HCT116 (cell line): ENCODE results near the gene SYNRG.

Experiments
- EZH2phosphoT487 ChIP-seq: fragments of 200-600 bp; IDR thresholded peaks from 2 replicates; pipeline ENCODE4 v1.6.1; 2018; ENCODE audit warnings: antibody characterized with exemption, borderline replicate concordance
- JUND ChIP-seq: IDR thresholded peaks from 2 replicates; pipeline ENCODE4 v1.6.1; 2012
- POLR2A ChIP-seq: IDR thresholded peaks from 2 replicates; pipeline ENCODE4 v1.7.0; 2011; ENCODE audit warnings: borderline replicate concordance; ENCODE audit not compliant: insufficient read depth, insufficient read length; ENCODE audit errors: extremely low read depth
- POLR2AphosphoS5 ChIP-seq: IDR thresholded peaks from 2 replicates; pipeline ENCODE4 v1.6.1; 2011; ENCODE audit warnings: mild to moderate bottlenecking, low read depth, low read length, moderate library complexity
- SP1 ChIP-seq: IDR thresholded peaks from 2 replicates; pipeline ENCODE4 v1.6.1; 2012; ENCODE audit warnings: low read depth
- YY1 ChIP-seq: IDR thresholded peaks from 2 replicates; pipeline ENCODE4 v1.6.1; 2011; ENCODE audit warnings: low read length, low read depth, moderate library complexity, mild to moderate bottlenecking; ENCODE audit not compliant: insufficient replicate concordance; ENCODE audit errors: extremely low read depth
- ZNF274 ChIP-seq: fragments of 200-500 bp; sonication (Bioruptor generic); IDR thresholded peaks from 2 replicates; pipeline ENCODE4 v1.6.1; 2014; ENCODE audit warnings: mild to moderate bottlenecking, low read depth, low read length, inconsistent platforms
- TF ChIP-seq, protein P1 (sequence below), 3 experiments: fragments of 200-600 bp in 1 of 3; sonication (generic) in 1 of 3; IDR thresholded peaks in 2 of 3; conservative IDR thresholded peaks in 1 of 3; 2 replicates each; pipeline ENCODE4 v1.5.1; 2012 to 2017; ENCODE audit warnings: low read depth in 2 of 3, low read length in 2 of 3, antibody characterized with exemption in 1 of 3, borderline replicate concordance in 1 of 3, control low read depth in 1 of 3, mild to moderate bottlenecking in 1 of 3, mixed read lengths in 1 of 3, mixed run types in 1 of 3, moderate library complexity in 1 of 3; ENCODE audit not compliant: insufficient read depth in 1 of 3
- TF ChIP-seq, protein P2 (sequence below): IDR thresholded peaks from 2 replicates; pipeline ENCODE4 v1.6.1; 2011; ENCODE audit warnings: mild to moderate bottlenecking, low read length, moderate library complexity; ENCODE audit not compliant: insufficient replicate concordance; ENCODE audit errors: extremely low read depth
- TF ChIP-seq, protein P3 (sequence below): IDR thresholded peaks from 2 replicates; pipeline ENCODE4 v1.6.1; 2012
- TF ChIP-seq, protein P4 (sequence below): IDR thresholded peaks from 2 replicates; pipeline ENCODE4 v1.6.1; 2012; ENCODE audit warnings: low read depth
- TF ChIP-seq, protein P5 (sequence below): IDR thresholded peaks from 2 replicates; pipeline ENCODE4 v1.6.1; 2012

DNA sequence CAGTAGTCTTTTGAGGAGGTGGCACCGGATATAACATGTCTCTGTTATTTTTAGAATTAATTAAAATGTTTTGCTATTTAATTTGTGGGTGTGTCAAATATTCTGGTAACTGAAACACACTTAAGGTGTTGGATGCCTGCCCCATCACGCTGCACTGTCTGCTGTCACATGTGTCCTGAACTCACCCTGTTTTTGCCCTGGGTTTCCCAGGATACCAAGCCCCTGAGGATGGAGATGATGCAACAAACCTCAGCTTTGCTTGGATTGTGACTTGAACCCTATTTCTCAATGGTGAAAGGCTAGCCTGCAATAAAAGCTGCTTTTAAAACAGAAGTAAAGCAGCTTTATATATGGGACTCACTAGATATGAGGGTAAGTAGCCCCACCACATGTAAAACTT lies 131.0 kb downstream of the SYNRG start:
- TF ChIP-seq, protein P1, sequence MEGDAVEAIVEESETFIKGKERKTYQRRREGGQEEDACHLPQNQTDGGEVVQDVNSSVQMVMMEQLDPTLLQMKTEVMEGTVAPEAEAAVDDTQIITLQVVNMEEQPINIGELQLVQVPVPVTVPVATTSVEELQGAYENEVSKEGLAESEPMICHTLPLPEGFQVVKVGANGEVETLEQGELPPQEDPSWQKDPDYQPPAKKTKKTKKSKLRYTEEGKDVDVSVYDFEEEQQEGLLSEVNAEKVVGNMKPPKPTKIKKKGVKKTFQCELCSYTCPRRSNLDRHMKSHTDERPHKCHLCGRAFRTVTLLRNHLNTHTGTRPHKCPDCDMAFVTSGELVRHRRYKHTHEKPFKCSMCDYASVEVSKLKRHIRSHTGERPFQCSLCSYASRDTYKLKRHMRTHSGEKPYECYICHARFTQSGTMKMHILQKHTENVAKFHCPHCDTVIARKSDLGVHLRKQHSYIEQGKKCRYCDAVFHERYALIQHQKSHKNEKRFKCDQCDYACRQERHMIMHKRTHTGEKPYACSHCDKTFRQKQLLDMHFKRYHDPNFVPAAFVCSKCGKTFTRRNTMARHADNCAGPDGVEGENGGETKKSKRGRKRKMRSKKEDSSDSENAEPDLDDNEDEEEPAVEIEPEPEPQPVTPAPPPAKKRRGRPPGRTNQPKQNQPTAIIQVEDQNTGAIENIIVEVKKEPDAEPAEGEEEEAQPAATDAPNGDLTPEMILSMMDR (IDR thresholded peaks at IDR 0.05 in 2 of 3, conservative IDR thresholded peaks at IDR 0.05 in 1 of 3; ENCODE audit: borderline replicate concordance in 1 of 3, insufficient read depth in 1 of 3, low read depth in 2 of 3, low read length in 2 of 3): no peak
- TF ChIP-seq, protein P2, sequence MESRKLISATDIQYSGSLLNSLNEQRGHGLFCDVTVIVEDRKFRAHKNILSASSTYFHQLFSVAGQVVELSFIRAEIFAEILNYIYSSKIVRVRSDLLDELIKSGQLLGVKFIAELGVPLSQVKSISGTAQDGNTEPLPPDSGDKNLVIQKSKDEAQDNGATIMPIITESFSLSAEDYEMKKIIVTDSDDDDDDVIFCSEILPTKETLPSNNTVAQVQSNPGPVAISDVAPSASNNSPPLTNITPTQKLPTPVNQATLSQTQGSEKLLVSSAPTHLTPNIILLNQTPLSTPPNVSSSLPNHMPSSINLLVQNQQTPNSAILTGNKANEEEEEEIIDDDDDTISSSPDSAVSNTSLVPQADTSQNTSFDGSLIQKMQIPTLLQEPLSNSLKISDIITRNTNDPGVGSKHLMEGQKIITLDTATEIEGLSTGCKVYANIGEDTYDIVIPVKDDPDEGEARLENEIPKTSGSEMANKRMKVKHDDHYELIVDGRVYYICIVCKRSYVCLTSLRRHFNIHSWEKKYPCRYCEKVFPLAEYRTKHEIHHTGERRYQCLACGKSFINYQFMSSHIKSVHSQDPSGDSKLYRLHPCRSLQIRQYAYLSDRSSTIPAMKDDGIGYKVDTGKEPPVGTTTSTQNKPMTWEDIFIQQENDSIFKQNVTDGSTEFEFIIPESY: no peak
- TF ChIP-seq SP1 (no peak), ZNF274 (no peak), POLR2AphosphoS5 (no peak), EZH2phosphoT487 (no peak), JUND (no peak), YY1 (no peak), POLR2A (no peak)
- TF ChIP-seq, protein P3, sequence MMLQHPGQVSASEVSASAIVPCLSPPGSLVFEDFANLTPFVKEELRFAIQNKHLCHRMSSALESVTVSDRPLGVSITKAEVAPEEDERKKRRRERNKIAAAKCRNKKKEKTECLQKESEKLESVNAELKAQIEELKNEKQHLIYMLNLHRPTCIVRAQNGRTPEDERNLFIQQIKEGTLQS: no peak
- TF ChIP-seq, protein P4, sequence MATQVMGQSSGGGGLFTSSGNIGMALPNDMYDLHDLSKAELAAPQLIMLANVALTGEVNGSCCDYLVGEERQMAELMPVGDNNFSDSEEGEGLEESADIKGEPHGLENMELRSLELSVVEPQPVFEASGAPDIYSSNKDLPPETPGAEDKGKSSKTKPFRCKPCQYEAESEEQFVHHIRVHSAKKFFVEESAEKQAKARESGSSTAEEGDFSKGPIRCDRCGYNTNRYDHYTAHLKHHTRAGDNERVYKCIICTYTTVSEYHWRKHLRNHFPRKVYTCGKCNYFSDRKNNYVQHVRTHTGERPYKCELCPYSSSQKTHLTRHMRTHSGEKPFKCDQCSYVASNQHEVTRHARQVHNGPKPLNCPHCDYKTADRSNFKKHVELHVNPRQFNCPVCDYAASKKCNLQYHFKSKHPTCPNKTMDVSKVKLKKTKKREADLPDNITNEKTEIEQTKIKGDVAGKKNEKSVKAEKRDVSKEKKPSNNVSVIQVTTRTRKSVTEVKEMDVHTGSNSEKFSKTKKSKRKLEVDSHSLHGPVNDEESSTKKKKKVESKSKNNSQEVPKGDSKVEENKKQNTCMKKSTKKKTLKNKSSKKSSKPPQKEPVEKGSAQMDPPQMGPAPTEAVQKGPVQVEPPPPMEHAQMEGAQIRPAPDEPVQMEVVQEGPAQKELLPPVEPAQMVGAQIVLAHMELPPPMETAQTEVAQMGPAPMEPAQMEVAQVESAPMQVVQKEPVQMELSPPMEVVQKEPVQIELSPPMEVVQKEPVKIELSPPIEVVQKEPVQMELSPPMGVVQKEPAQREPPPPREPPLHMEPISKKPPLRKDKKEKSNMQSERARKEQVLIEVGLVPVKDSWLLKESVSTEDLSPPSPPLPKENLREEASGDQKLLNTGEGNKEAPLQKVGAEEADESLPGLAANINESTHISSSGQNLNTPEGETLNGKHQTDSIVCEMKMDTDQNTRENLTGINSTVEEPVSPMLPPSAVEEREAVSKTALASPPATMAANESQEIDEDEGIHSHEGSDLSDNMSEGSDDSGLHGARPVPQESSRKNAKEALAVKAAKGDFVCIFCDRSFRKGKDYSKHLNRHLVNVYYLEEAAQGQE: no peak
- TF ChIP-seq, protein P5, sequence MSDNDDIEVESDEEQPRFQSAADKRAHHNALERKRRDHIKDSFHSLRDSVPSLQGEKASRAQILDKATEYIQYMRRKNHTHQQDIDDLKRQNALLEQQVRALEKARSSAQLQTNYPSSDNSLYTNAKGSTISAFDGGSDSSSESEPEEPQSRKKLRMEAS: no peak
